ENCODE measurements around the gene OPCML.

OPCML gene

GRCh38 chr11:132453406-132453805 lies 1078.9 kb downstream of the OPCML start:
- Histone ChIP-seq H3K36me3 (ENCODE audit: low read depth) (no peaks in the 10 kb centered on the region), H3K27ac (ENCODE audit: poor library complexity, severe bottlenecking) (no peak overlapping the region), H3K9me3 (ENCODE audit: severe bottlenecking) (no peaks in the 10 kb centered on the region), H3K4me1 (ENCODE audit: insufficient read depth, poor library complexity, severe bottlenecking) (no peaks in the 10 kb centered on the region), H3K4me3 (ENCODE audit: severe bottlenecking) (no peak overlapping the region), H3K27me3 (ENCODE audit: insufficient read depth, poor library complexity, severe bottlenecking) (peaks cover 16% of the 10 kb centered on the region)
- no peak for ATAC-seq (ENCODE audit: low read depth)
- TF ChIP-seq CTCF (IDR thresholded peaks at IDR 0.05; ENCODE audit: poor library complexity, severe bottlenecking), result no peak
- DNase-seq (ENCODE audit: low spot score), result no peak

GRCh38 chr11:132452616-132453015 lies 1079.7 kb downstream of the OPCML start:
- no peak for DNase-seq (ENCODE audit: low spot score)
- TF ChIP-seq CTCF (IDR thresholded peaks at IDR 0.05; ENCODE audit: poor library complexity, severe bottlenecking), result no peak
- H3K36me3 ChIP-seq (ENCODE audit: low read depth), result no peaks in the 10 kb centered on the region
- H3K27ac ChIP-seq (ENCODE audit: poor library complexity, severe bottlenecking), result no peak overlapping the region
- no peaks in the 10 kb centered on the region for H3K9me3 ChIP-seq (ENCODE audit: severe bottlenecking)
- no peak for ATAC-seq (ENCODE audit: low read depth)
- H3K4me1 ChIP-seq (ENCODE audit: insufficient read depth, poor library complexity, severe bottlenecking), result no peaks in the 10 kb centered on the region
- peaks cover 16% of the 10 kb centered on the region for H3K27me3 ChIP-seq (ENCODE audit: insufficient read depth, poor library complexity, severe bottlenecking)
- no peak overlapping the region for H3K4me3 ChIP-seq (ENCODE audit: severe bottlenecking)

GRCh38 chr11:132451942-132452601 lies 1080.2 kb downstream of the OPCML start:
- no peaks in the 10 kb centered on the region for H3K36me3 ChIP-seq (ENCODE audit: low read depth)
- no peak for ATAC-seq (ENCODE audit: low read depth)
- no peak overlapping the region for H3K27ac ChIP-seq (ENCODE audit: poor library complexity, severe bottlenecking)
- H3K9me3 ChIP-seq (ENCODE audit: severe bottlenecking), result no peaks in the 10 kb centered on the region
- TF ChIP-seq CTCF (IDR thresholded peaks at IDR 0.05; ENCODE audit: poor library complexity, severe bottlenecking), result no peak
- H3K4me1 ChIP-seq (ENCODE audit: insufficient read depth, poor library complexity, severe bottlenecking), result no peaks in the 10 kb centered on the region
- DNase-seq (ENCODE audit: low spot score), result no peak
- H3K4me3 ChIP-seq (ENCODE audit: severe bottlenecking), result no peak overlapping the region
- peaks cover 16% of the 10 kb centered on the region for H3K27me3 ChIP-seq (ENCODE audit: insufficient read depth, poor library complexity, severe bottlenecking)

- ATAC-seq (ENCODE audit: low read depth) (no peak), DNase-seq (ENCODE audit: low spot score) (no peak)
- no peaks in the 10 kb centered on the region for H3K9me3 ChIP-seq (ENCODE audit: severe bottlenecking)
- TF ChIP-seq CTCF (IDR thresholded peaks at IDR 0.05; ENCODE audit: poor library complexity, severe bottlenecking), result no peak
- no peak overlapping the region for H3K27ac ChIP-seq (ENCODE audit: poor library complexity, severe bottlenecking)
- no peak overlapping the region for H3K4me3 ChIP-seq (ENCODE audit: severe bottlenecking)
- peaks cover 8% of the 10 kb centered on the region for H3K27me3 ChIP-seq (ENCODE audit: insufficient read depth, poor library complexity, severe bottlenecking)
- H3K4me1 ChIP-seq (ENCODE audit: insufficient read depth, poor library complexity, severe bottlenecking), result no peaks in the 10 kb centered on the region
- no peaks in the 10 kb centered on the region for H3K36me3 ChIP-seq (ENCODE audit: low read depth)
These were observed 1081.7 kb downstream of the OPCML start for GRCh38 chr11:132450631-132451030.

GRCh38 chr11:132448334-132448995 lies 1083.8 kb downstream of the OPCML start:
- Histone ChIP-seq H3K9me3 (ENCODE audit: severe bottlenecking) (no peaks in the 10 kb centered on the region), H3K27ac (ENCODE audit: poor library complexity, severe bottlenecking) (no peak overlapping the region), H3K27me3 (ENCODE audit: insufficient read depth, poor library complexity, severe bottlenecking) (peaks cover 1% of the 10 kb centered on the region), H3K4me1 (ENCODE audit: insufficient read depth, poor library complexity, severe bottlenecking) (no peaks in the 10 kb centered on the region), H3K4me3 (ENCODE audit: severe bottlenecking) (no peak overlapping the region), H3K36me3 (ENCODE audit: low read depth) (no peaks in the 10 kb centered on the region)
- no peak for DNase-seq (ENCODE audit: low spot score)
- no peak for TF ChIP-seq CTCF (IDR thresholded peaks at IDR 0.05; ENCODE audit: poor library complexity, severe bottlenecking)
- ATAC-seq (ENCODE audit: low read depth), result no peak; the same call in 2 of the 3 replicates
